ENCODE measurements around the gene NPEPL1. TPM values are rescaled to one million over a fixed set of nuclear protein-coding genes. Genes with fewer than 3 reads are reported as not detected.

Gene NPEPL1
- total RNA-seq, 3 donors from 2014 or later: 26.8 to 35.7 (median 30.8) TPM

GRCh38 chr20:58650776-58651558, 41.6 kb upstream of the NPEPL1 start, which contains the start of gene STX16:
Gene STX16 (plus strand): TSS chr20:58651283. CDS start chr20:58652007, 724 bp downstream.
- intact Hi-C loops (cut with DNase I; ENCODE audit: low total_unique reads): no loop called here
- peak within 1 kb of the TSS; percentile 81 to 98 (median 97) for H3K4me3 ChIP-seq
- H3K4me1 ChIP-seq: peaks cover 0 to 5% of the 10 kb centered on the region in 2 donors
- H3K27me3 ChIP-seq: no peaks in the 10 kb centered on the region
- peak; percentile 78 to 89 for DNase-seq (ENCODE audit: low spot score in 2 of 2)
- H3K9me3 ChIP-seq: no peaks in the 10 kb centered on the region
- peak within 1 kb of the TSS; percentile 92 to 95 for H3K27ac ChIP-seq
- TF ChIP-seq, protein P1, sequence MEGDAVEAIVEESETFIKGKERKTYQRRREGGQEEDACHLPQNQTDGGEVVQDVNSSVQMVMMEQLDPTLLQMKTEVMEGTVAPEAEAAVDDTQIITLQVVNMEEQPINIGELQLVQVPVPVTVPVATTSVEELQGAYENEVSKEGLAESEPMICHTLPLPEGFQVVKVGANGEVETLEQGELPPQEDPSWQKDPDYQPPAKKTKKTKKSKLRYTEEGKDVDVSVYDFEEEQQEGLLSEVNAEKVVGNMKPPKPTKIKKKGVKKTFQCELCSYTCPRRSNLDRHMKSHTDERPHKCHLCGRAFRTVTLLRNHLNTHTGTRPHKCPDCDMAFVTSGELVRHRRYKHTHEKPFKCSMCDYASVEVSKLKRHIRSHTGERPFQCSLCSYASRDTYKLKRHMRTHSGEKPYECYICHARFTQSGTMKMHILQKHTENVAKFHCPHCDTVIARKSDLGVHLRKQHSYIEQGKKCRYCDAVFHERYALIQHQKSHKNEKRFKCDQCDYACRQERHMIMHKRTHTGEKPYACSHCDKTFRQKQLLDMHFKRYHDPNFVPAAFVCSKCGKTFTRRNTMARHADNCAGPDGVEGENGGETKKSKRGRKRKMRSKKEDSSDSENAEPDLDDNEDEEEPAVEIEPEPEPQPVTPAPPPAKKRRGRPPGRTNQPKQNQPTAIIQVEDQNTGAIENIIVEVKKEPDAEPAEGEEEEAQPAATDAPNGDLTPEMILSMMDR (IDR thresholded peaks at IDR 0.05): peak; percentile 61 to 72 (median 68)
- peak; percentile 79 to 88 (median 81) for TF ChIP-seq POLR2AphosphoS5 (IDR thresholded peaks at IDR 0.05)
- TF ChIP-seq POLR2A (IDR thresholded peaks at IDR 0.05): peak; percentile 40
- no peaks in the 10 kb centered on the region for H3K36me3 ChIP-seq

- Histone ChIP-seq H3K27me3 (no peaks in the 10 kb centered on the region), H3K27ac (peak overlapping the region; percentile 92 to 95), H3K4me3 (peak overlapping the region; percentile 81 to 98 (median 97)), H3K4me1 (no peaks in the 10 kb centered on the region), H3K36me3 (no peaks in the 10 kb centered on the region), H3K9me3 (no peaks in the 10 kb centered on the region)
- no peak for TF ChIP-seq POLR2AphosphoS5 (IDR thresholded peaks at IDR 0.05)
- DNase-seq (ENCODE audit: low spot score in 2 of 2): peak in 1 of 2 donors; percentile 17
- intact Hi-C loops (cut with DNase I; ENCODE audit: low total_unique reads): no loop called here
Measured at GRCh38 chr20:58651559-58651945, 41.0 kb upstream of the NPEPL1 start.

DNA sequence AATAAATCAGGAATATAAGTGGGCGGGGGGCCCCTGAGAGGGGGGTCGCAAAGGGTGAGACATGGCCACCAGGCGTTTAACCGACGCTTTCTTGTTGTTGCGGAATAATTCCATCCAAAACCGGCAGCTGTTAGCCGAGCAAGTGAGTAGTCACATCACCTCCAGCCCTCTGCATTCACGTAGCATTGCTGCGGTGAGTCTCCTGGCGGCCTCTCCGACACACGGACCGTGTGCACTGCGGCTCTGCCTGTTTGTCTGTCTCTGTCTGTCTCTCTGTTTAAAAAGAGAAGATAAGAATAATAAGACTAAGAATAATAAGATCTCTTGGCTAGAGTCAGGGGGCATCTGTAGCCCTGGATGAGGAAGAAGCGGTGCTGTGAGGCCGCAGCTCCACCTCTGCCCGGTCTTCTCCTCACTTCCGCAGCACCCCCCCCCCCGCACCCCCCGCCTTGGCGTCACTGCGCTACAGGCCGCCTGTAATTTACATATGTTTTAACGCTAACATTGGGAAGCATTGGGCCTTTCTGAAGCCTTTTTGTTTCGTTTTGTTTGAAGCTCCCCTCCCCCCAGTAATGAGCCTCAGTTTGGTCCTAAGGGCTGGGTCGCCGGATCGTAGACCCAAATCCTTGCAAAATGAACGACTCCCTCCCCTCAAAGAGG, 40.5 kb upstream of the NPEPL1 start:
- peak overlapping the region; percentile 81 to 98 (median 97) for H3K4me3 ChIP-seq
- peak overlapping the region; percentile 92 to 95 for H3K27ac ChIP-seq
- H3K36me3 ChIP-seq: no peaks in the 10 kb centered on the region
- DNase-seq (ENCODE audit: low spot score in 2 of 2): no peak
- intact Hi-C loops (cut with DNase I; ENCODE audit: low total_unique reads): no loop called here
- no peaks in the 10 kb centered on the region for H3K9me3 ChIP-seq
- no peaks in the 10 kb centered on the region for H3K4me1 ChIP-seq
- no peaks in the 10 kb centered on the region for H3K27me3 ChIP-seq
- no peak for TF ChIP-seq POLR2AphosphoS5 (IDR thresholded peaks at IDR 0.05)
- TF ChIP-seq POLR2A (IDR thresholded peaks at IDR 0.05): no peak
- TF ChIP-seq, protein P1 (IDR thresholded peaks at IDR 0.05): no peak

- TF ChIP-seq POLR2A (IDR thresholded peaks at IDR 0.05): no peak
- TF ChIP-seq POLR2AphosphoS5 (IDR thresholded peaks at IDR 0.05): no peak
- TF ChIP-seq, protein P1 (IDR thresholded peaks at IDR 0.05): no peak
- H3K27me3 ChIP-seq: no peaks in the 10 kb centered on the region
- peak overlapping the region; percentile 81 to 98 (median 97) for H3K4me3 ChIP-seq
- no peak for DNase-seq (ENCODE audit: low spot score in 2 of 2)
- peak overlapping the region; percentile 92 to 95 for H3K27ac ChIP-seq
- no peaks in the 10 kb centered on the region for H3K9me3 ChIP-seq
- no peaks in the 10 kb centered on the region for H3K36me3 ChIP-seq
- H3K4me1 ChIP-seq: no peaks in the 10 kb centered on the region
- intact Hi-C loops (cut with DNase I; ENCODE audit: low total_unique reads): no loop called here
Measured at GRCh38 chr20:58652606-58653294, 39.9 kb upstream of the NPEPL1 start.

- no peaks in the 10 kb centered on the region for H3K27me3 ChIP-seq
- no peak overlapping the region for H3K27ac ChIP-seq
- TF ChIP-seq POLR2A (IDR thresholded peaks at IDR 0.05) (no peak), POLR2AphosphoS5 (IDR thresholded peaks at IDR 0.05) (no peak)
- TF ChIP-seq, protein P1 (IDR thresholded peaks at IDR 0.05): no peak
- no peaks in the 10 kb centered on the region for H3K4me1 ChIP-seq
- DNase-seq (ENCODE audit: low spot score in 2 of 2): no peak
- intact Hi-C loops (cut with DNase I; ENCODE audit: low total_unique reads): no loop called here
- no peaks in the 10 kb centered on the region for H3K9me3 ChIP-seq
- H3K36me3 ChIP-seq: no peaks in the 10 kb centered on the region
- no peak overlapping the region for H3K4me3 ChIP-seq
Measured at GRCh38 chr20:58654337-58654736, 38.3 kb upstream of the NPEPL1 start.

Data from breast epithelium (tissue), 4 donors.